Measurements from ENCODE around the gene GPAT3. TPM values are rescaled to one million over a fixed set of nuclear protein-coding genes. Genes with fewer than 3 reads are reported as not detected.

The GPAT3 gene
- total and polyA plus RNA-seq, 7 donors: 4.6 to 23.1 (median 13.0) TPM

- intact Hi-C loops (cut with DNase I): loop anchor here (5.0 kb wide), 1 partner anchor 45 kb away; the partner anchor contains the start of gene GPAT3
- H3K9me3 ChIP-seq: no peaks in the 10 kb centered on the region
- H3K27ac ChIP-seq: peak overlapping the region in 2 of 4 donors; percentile 6 to 42
- no peak overlapping the region for H3K4me3 ChIP-seq
- peaks cover 0 to 10% (median 10%) of the 10 kb centered on the region in 4 donors for H3K4me1 ChIP-seq
- peak; percentile 68 for DNase-seq
- TF ChIP-seq EP300 (IDR thresholded peaks at IDR 0.05) (no peak), POLR2AphosphoS5 (IDR thresholded peaks at IDR 0.05) (peak in 2 of 4 donors; percentile 40 to 50)
- peaks cover 0 to under 1% (median 0%) of the 10 kb centered on the region in 4 donors for H3K36me3 ChIP-seq
- WGBS, 2 donors: 23 to 52% methylated on average over 7 of the region's 7 CpGs
- no peaks in the 10 kb centered on the region for H3K27me3 ChIP-seq
These were observed 46.4 kb downstream of the GPAT3 start for GRCh38 chr4:83582289-83582785.

GRCh38 chr4:83585982-83586508 is 50.1 kb downstream of the GPAT3 start:
- H3K36me3 ChIP-seq: peaks cover 0 to 11% (median 0%) of the 10 kb centered on the region in 4 donors
- H3K27ac ChIP-seq: no peak overlapping the region
- 83 to 90% methylated on average over 6 of the region's 6 CpGs for WGBS, 2 donors
- no peaks in the 10 kb centered on the region for H3K9me3 ChIP-seq
- no peaks in the 10 kb centered on the region for H3K27me3 ChIP-seq
- H3K4me1 ChIP-seq: peaks cover 0 to 10% (median 10%) of the 10 kb centered on the region in 4 donors
- intact Hi-C loops (cut with DNase I): no loop called here
- TF ChIP-seq POLR2A (IDR thresholded peaks at IDR 0.05): no peak
- TF ChIP-seq POLR2AphosphoS5 (IDR thresholded peaks at IDR 0.05): no peak
- no peak for TF ChIP-seq CTCF (IDR thresholded peaks at IDR 0.05)
- no peak for TF ChIP-seq EP300 (IDR thresholded peaks at IDR 0.05)
- no peak overlapping the region for H3K4me3 ChIP-seq
- no peak for DNase-seq

GRCh38 chr4:83589279-83589678 is 53.4 kb downstream of the GPAT3 start:
- Histone ChIP-seq H3K4me3 (no peak overlapping the region), H3K27ac (no peak overlapping the region), H3K27me3 (no peaks in the 10 kb centered on the region), H3K9me3 (no peaks in the 10 kb centered on the region), H3K36me3 (peaks cover 0 to 11% (median 0%) of the 10 kb centered on the region in 4 donors), H3K4me1 (no peaks in the 10 kb centered on the region)
- TF ChIP-seq EP300 (IDR thresholded peaks at IDR 0.05): no peak
- TF ChIP-seq POLR2AphosphoS5 (IDR thresholded peaks at IDR 0.05): no peak
- no peak for TF ChIP-seq POLR2A (IDR thresholded peaks at IDR 0.05)
- no peak for TF ChIP-seq CTCF (IDR thresholded peaks at IDR 0.05)
- WGBS, 2 donors: 35 to 52% methylated on average over 3 of the region's 3 CpGs
- no peak for DNase-seq
- intact Hi-C loops (cut with DNase I): no loop called here

- no peak for DNase-seq
- Histone ChIP-seq H3K27me3 (no peaks in the 10 kb centered on the region), H3K9me3 (no peaks in the 10 kb centered on the region), H3K27ac (no peak overlapping the region), H3K4me1 (no peaks in the 10 kb centered on the region), H3K36me3 (peaks cover 0 to 18% (median 0%) of the 10 kb centered on the region in 4 donors), H3K4me3 (no peak overlapping the region)
- TF ChIP-seq POLR2AphosphoS5 (IDR thresholded peaks at IDR 0.05) (no peak), CTCF (IDR thresholded peaks at IDR 0.05) (no peak)
- WGBS, 2 donors: 90 to 95% methylated on average over 4 of the region's 4 CpGs
- intact Hi-C loops (cut with DNase I): no loop called here
These were observed 55.1 kb downstream of the GPAT3 start for GRCh38 chr4:83591056-83591455.

GRCh38 chr4:83591730-83592129 is 55.8 kb downstream of the GPAT3 start:
- TF ChIP-seq POLR2AphosphoS5 (IDR thresholded peaks at IDR 0.05) (no peak), EP300 (IDR thresholded peaks at IDR 0.05) (no peak), POLR2A (IDR thresholded peaks at IDR 0.05) (no peak), CTCF (IDR thresholded peaks at IDR 0.05) (no peak)
- Histone ChIP-seq H3K4me3 (no peak overlapping the region), H3K4me1 (no peaks in the 10 kb centered on the region), H3K9me3 (no peaks in the 10 kb centered on the region), H3K27ac (no peak overlapping the region), H3K36me3 (peaks cover 0 to 23% (median 0%) of the 10 kb centered on the region in 4 donors), H3K27me3 (no peaks in the 10 kb centered on the region)
- intact Hi-C loops (cut with DNase I): no loop called here
- DNase-seq: no peak
- WGBS, 2 donors: 96 to 97% methylated on average over 1 of the region's 1 CpG
